DMS153 (cell line): ENCODE results near the gene FGFBP2.
"Not testable (repeated sequence)": the region's sequence is repeated elsewhere in the genome, so short reads cannot be mapped to it uniquely, and the experiment has no call there.

Experiments used
- DNase-seq: peaks from one replicate; lab custom pipeline; 2025; lab: John Stamatoyannopoulos, UW

The FGFBP2 gene

GRCh38 chr4:15930314-15930713 is 32.7 kb downstream of the FGFBP2 start:
- no peak for DNase-seq

- no peak for DNase-seq
Measured at GRCh38 chr4:15929540-15929939, 33.4 kb downstream of the FGFBP2 start.

- DNase-seq, result no peak
Measured at GRCh38 chr4:15928883-15929282, 34.1 kb downstream of the FGFBP2 start.

DNA sequence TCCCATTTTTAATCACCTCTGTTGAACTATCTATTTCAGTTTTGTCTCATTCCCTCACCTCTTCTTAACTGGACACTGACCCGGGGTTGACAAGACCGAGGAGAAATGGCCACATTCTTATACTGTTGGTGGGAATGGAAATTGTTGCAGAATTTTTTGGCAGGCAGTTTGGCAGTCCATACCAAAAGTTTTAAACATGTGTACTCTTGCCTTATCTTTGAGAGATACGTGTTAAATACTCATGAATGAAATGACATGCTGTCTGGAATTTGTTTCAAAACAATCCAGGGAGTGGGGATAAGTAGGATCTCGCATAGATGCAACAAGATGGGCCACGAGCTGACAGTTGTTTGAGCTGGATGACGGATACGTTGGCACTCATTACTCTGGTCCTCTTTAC is 36.5 kb downstream of the FGFBP2 start:
- no peak for DNase-seq

- DNase-seq, result no peak
Measured at GRCh38 chr4:15925830-15926229, 37.1 kb downstream of the FGFBP2 start.

DNA sequence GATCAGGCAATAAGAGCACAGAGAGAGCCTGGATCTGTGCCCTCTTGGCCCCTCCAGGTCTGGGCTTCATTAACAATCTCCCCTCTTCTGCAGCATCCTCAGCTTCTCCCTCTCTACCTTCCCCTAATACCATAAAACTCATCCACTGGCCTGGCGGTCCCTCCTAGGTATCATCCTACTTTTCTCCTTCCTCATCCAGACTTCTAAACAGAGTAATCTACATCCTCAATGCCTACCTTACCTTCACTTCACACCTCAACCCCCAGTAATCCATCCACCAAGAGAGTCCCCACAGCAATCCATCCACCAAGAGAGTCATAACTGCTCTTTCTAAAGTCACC is 41.4 kb downstream of the FGFBP2 start:
- no peak for DNase-seq

GRCh38 chr4:15920723-15921591 is 42.0 kb downstream of the FGFBP2 start:
- DNase-seq, result no peak

- DNase-seq, result no peak
Measured at GRCh38 chr4:15918484-15919129, 44.4 kb downstream of the FGFBP2 start.

DNA sequence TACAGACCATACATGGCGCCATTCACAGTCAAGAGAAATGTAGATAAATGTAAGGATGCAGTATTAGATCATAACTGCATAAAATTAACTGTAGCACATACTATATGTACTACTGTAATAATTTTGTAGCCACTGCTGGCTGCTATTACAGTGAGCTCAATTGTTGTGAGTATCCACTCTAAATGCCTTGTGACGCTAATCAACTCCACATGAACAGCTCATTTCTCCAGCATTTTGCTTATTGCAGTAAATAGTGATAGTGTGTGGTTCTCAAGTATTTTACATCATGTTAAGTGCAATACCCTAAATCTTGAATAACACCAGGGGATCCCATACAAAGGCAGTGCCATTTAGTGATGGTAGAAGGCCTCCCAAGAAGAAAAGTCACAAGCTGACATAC is 45.7 kb downstream of the FGFBP2 start:
- no peak for DNase-seq

DNA sequence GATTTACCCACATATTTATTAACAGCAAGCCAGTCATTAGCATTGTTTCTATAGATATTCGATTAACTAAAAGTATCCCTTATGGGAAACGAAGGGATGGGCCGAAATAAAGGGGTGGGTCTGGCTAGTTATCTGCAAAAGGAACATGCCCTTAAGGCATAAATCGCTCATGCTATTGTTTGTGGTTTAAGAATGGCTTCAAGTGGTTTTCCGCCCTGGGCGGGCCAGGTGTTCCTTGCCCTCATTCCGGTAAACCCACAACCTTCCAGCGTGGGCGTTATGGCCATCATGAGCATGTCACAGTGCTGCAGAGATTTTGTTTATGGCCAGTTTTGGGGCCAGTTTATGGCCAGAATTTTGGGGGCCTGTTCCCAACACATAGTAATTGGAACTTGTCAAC is 46.6 kb downstream of the FGFBP2 start:
- DNase-seq, result not testable (repeated sequence)

DNA sequence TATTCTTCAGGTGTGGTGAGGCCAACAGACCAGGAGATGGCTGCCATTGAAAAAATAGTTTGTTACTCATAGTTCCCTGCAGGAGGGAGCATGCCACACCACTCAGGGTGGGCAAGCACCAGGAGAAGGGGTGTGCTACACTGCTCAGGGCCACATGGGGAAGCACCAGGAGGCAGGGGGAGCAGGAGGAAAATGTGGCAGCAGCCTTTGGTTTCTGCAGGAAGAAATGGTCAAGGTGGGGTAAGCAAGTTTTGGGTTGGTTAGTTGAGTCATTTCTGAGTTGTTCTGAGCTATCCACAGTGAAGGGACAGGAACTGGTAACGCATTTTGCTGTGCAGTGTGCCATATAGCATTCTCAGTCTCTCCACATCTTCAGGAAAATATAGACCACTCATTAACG is 48.2 kb downstream of the FGFBP2 start:
- no peak for DNase-seq

DNA sequence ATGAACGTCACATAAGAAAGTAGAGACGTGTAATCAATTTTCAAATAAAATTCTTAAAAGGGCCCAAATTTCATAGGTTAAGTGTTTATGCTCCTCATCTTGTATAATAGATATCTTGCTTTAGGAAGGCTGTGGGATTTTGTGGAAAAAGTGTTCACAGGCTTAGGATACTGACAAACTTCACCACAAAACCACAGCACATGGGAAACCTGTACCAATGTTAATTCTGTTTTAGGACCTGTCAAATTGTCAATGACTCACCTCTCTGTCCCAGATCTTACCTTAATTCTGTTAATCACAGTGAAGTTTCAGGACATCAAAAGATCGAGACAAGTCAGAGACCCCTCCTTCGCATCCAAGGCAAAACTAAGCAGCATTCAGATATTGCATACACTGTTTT is 48.7 kb downstream of the FGFBP2 start:
- no peak for DNase-seq

GRCh38 chr4:15913631-15913970 is 49.4 kb downstream of the FGFBP2 start:
- DNase-seq, result no peak

GRCh38 chr4:15912961-15913630 is 49.9 kb downstream of the FGFBP2 start:
- no peak for DNase-seq

GRCh38 chr4:15912236-15912635 is 50.7 kb downstream of the FGFBP2 start:
- DNase-seq, result no peak
